Umbilical cord (tissue), 2 donors: ENCODE measurements around the gene RPUSD3. TPM values are rescaled to one million over a fixed set of nuclear protein-coding genes. Genes with fewer than 3 reads are reported as not detected.
"Not testable (repeated sequence)": the region's sequence is repeated elsewhere in the genome, so short reads cannot be mapped to it uniquely, and the experiment has no call there.

ENCODE experiments used
- DNase-seq: peaks from one replicate; pipeline ENCODE4 v3.0.0-alpha.2; 2015; ENCODE audit warnings: low spot score
- total RNA-seq: library from RNA; depleted of rRNA; stranded (reverse); fragments of >200 nt; gene quantifications from one replicate; pipeline ENCODE4 v1.2.3, GENCODE V29; 2014; ENCODE audit warnings: low replicate concordance; ENCODE audit not compliant: insufficient read depth

RPUSD3 gene
- total RNA-seq, 1 donor from 2014 or later, result 10.4 TPM

- DNase-seq, result not testable (repeated sequence)
These were observed 21.4 kb upstream of the RPUSD3 start for GRCh38 chr3:9865125-9865637.

- DNase-seq, result peak; percentile 88
These were observed 20.6 kb upstream of the RPUSD3 start for GRCh38 chr3:9864200-9864927.

GRCh38 chr3:9863058-9863772 lies 19.4 kb upstream of the RPUSD3 start:
- no peak for DNase-seq

- DNase-seq, result peak; percentile 63
These were observed 18.7 kb upstream of the RPUSD3 start for GRCh38 chr3:9862391-9863057.

GRCh38 chr3:9861626-9862130 lies 17.9 kb upstream of the RPUSD3 start:
- no peak for DNase-seq

- DNase-seq, result no peak
These were observed 17.4 kb upstream of the RPUSD3 start for GRCh38 chr3:9861201-9861600.

GRCh38 chr3:9859530-9860025 lies 15.8 kb upstream of the RPUSD3 start:
- no peak for DNase-seq

GRCh38 chr3:9855594-9855993 lies 11.8 kb upstream of the RPUSD3 start:
- DNase-seq, result no peak

GRCh38 chr3:9854291-9854940 lies 10.6 kb upstream of the RPUSD3 start:
- DNase-seq, result not testable (repeated sequence)

- DNase-seq, result no peak
These were observed 8.7 kb upstream of the RPUSD3 start for GRCh38 chr3:9852528-9852927.

- DNase-seq, result peak; percentile 48
These were observed 8.1 kb upstream of the RPUSD3 start for GRCh38 chr3:9851926-9852325.

- not testable (repeated sequence) for DNase-seq
These were observed 7.6 kb upstream of the RPUSD3 start for GRCh38 chr3:9851383-9851782.

GRCh38 chr3:9848860-9849259 lies 5.1 kb upstream of the RPUSD3 start:
- not testable (repeated sequence) for DNase-seq

- DNase-seq, result not testable (repeated sequence)
These were observed 4.1 kb upstream of the RPUSD3 start for GRCh38 chr3:9847870-9848269.

- no peak for DNase-seq
These were observed 3.2 kb upstream of the RPUSD3 start for GRCh38 chr3:9846931-9847488.

- DNase-seq, result no peak
These were observed 2.4 kb upstream of the RPUSD3 start for GRCh38 chr3:9846231-9846630.

- no peak for DNase-seq
These were observed 2.8 kb downstream of the RPUSD3 start for GRCh38 chr3:9841015-9841414.

- DNase-seq, result no peak
These were observed 5.0 kb downstream of the RPUSD3 start for GRCh38 chr3:9838856-9839255.

- DNase-seq, result no peak
These were observed 5.9 kb downstream of the RPUSD3 start for GRCh38 chr3:9837701-9838582.
